Left ventricle myocardium inferior (tissue), 1 donor: ENCODE measurements around the gene ITGB3BP. TPM values are rescaled to one million over a fixed set of nuclear protein-coding genes. Genes with fewer than 3 reads are reported as not detected.

Source experiments
- DNase-seq: peaks from one replicate; pipeline ENCODE4 v3.0.0-alpha.2; 2020
- H3K27ac ChIP-seq: fragments of 200-600 bp; replicated peaks from 2 replicates; pipeline ENCODE4 v1.8.0; 2021
- H3K27me3 ChIP-seq: fragments of 200-600 bp; 2 replicates; pipeline ENCODE4 v1.8.0; 2021; ENCODE audit warnings: low read depth
- H3K36me3 ChIP-seq: fragments of 200-600 bp; 2 replicates; pipeline ENCODE4 v1.8.0; 2021
- H3K4me1 ChIP-seq: fragments of 200-600 bp; 2 replicates; pipeline ENCODE4 v1.8.0; 2021
- H3K4me3 ChIP-seq: fragments of 200-600 bp; 2 replicates; pipeline ENCODE4 v1.8.0; 2021; ENCODE audit warnings: mild to moderate bottlenecking, moderate library complexity
- H3K9me3 ChIP-seq: fragments of 200-600 bp; replicated peaks from 2 replicates; pipeline ENCODE4 v1.8.0; 2021
- CTCF ChIP-seq: fragments of 200-600 bp; IDR thresholded peaks from 2 replicates; pipeline ENCODE4 v1.8.0; 2021; ENCODE audit warnings: antibody characterized with exemption, mild to moderate bottlenecking, borderline replicate concordance
- intact Hi-C: fragments of 100-400 bp; cut with micrococcal nuclease; formaldehyde crosslinking; loops from one replicate; pipeline ENCODE4 v1.11.0; 2022
- total RNA-seq: library from RNA; stranded (reverse); fragmentation: NEBNext Ultra II Directional; extraction: Animal tissue kit (Norgen Biotek cat#: 25700); gene quantifications from one replicate; pipeline ENCODE4 v1.2.1, GENCODE V29; 2021
- donor health status: DM: no; HTN: yes; CAD: no; lungs with severe emphysema.

The ITGB3BP gene
- total RNA-seq, 1 donor from 2014 or later, result 10.9 TPM

- peaks cover 7% of the 10 kb centered on the region for H3K36me3 ChIP-seq
- H3K4me3 ChIP-seq, result no peak overlapping the region
- H3K27me3 ChIP-seq, result no peaks in the 10 kb centered on the region
- H3K27ac ChIP-seq, result no peak overlapping the region
- peaks cover 15% of the 10 kb centered on the region for H3K9me3 ChIP-seq
- TF ChIP-seq CTCF, result no peak
- intact Hi-C loops, result no loop called here
- no peak for DNase-seq
- no peaks in the 10 kb centered on the region for H3K4me1 ChIP-seq
Observed at GRCh38 chr1:63463248-63463647, 59.8 kb downstream of the ITGB3BP start.

GRCh38 chr1:63461661-63462230, 61.3 kb downstream of the ITGB3BP start:
- no peaks in the 10 kb centered on the region for H3K4me1 ChIP-seq
- no peaks in the 10 kb centered on the region for H3K27me3 ChIP-seq
- DNase-seq, result no peak
- no peak overlapping the region for H3K4me3 ChIP-seq
- no peak overlapping the region for H3K27ac ChIP-seq
- intact Hi-C loops, result no loop called here
- peaks cover 7% of the 10 kb centered on the region for H3K36me3 ChIP-seq
- no peak for TF ChIP-seq CTCF
- peaks cover 15% of the 10 kb centered on the region for H3K9me3 ChIP-seq

- no peak for DNase-seq
- H3K9me3 ChIP-seq, result peaks cover 15% of the 10 kb centered on the region
- no peaks in the 10 kb centered on the region for H3K27me3 ChIP-seq
- no peak overlapping the region for H3K4me3 ChIP-seq
- H3K4me1 ChIP-seq, result no peaks in the 10 kb centered on the region
- no peak for TF ChIP-seq CTCF
- no peak overlapping the region for H3K27ac ChIP-seq
- peaks cover 7% of the 10 kb centered on the region for H3K36me3 ChIP-seq
- intact Hi-C loops, result no loop called here
Observed at GRCh38 chr1:63458750-63459149, 64.3 kb downstream of the ITGB3BP start.

- Histone ChIP-seq H3K4me1 (no peaks in the 10 kb centered on the region), H3K9me3 (no peaks in the 10 kb centered on the region), H3K4me3 (no peak overlapping the region), H3K36me3 (no peaks in the 10 kb centered on the region), H3K27ac (no peak overlapping the region), H3K27me3 (no peaks in the 10 kb centered on the region)
- TF ChIP-seq CTCF, result no peak
- intact Hi-C loops, result no loop called here
- no peak for DNase-seq
Observed at GRCh38 chr1:63454269-63454668, 68.8 kb downstream of the ITGB3BP start.

- Histone ChIP-seq H3K27me3 (no peaks in the 10 kb centered on the region), H3K36me3 (no peaks in the 10 kb centered on the region), H3K4me3 (no peak overlapping the region), H3K9me3 (no peaks in the 10 kb centered on the region), H3K27ac (no peak overlapping the region), H3K4me1 (no peaks in the 10 kb centered on the region)
- intact Hi-C loops, result no loop called here
- no peak for TF ChIP-seq CTCF
- DNase-seq, result no peak
Observed at GRCh38 chr1:63453232-63453631, 69.8 kb downstream of the ITGB3BP start.
